Stimulated activated naive CD4-positive, alpha-beta T cell treated with Interleukin-2 at 50 U/mL for 16 hours (primary cell): ENCODE measurements around the gene RANBP17.
"Not testable (repeated sequence)": the region's sequence is repeated elsewhere in the genome, so short reads cannot be mapped to it uniquely, and the experiment has no call there.

ENCODE experiments used
- DNase-seq: peaks from one replicate; lab custom pipeline; 2025; lab: John Stamatoyannopoulos, UW

The RANBP17 gene

DNA sequence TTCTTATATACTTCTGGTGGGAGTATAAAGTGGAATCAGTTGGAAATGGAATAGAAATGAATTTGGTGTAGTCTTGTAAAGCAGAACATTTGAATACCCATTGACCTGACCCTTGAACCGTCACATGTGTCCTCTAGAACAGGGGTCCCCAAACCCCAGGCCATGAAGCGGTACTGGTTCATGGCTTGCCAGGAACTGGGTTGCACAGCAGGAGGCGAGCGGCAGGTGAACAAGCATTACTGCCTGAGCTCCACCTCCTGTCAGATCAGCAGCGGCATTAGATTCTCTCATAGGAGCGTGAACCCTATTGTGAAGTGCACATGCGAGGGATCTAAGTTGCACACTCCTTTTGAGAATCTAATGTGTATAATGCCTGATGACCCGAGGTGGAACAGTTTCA lies 80.0 kb downstream of the RANBP17 start:
- no peak for DNase-seq

DNA sequence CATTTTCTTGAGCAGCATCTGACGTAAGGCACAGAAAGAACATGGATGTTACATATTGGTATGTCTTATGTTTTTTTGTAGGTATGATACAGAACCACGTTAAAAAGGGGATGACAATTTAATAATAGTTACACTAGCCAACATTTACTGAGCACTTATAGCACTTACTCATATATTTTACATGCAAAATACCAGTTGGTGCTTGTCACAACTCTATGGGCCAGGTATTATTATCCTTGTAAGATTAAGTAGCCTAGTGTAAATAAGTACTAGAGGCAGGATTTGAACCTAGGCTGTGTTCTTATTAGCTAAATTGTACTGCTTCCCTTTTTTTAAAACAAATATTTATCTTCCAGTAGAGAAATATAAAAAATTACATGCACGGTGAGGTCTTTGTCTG lies 83.5 kb downstream of the RANBP17 start:
- no peak for DNase-seq

DNA sequence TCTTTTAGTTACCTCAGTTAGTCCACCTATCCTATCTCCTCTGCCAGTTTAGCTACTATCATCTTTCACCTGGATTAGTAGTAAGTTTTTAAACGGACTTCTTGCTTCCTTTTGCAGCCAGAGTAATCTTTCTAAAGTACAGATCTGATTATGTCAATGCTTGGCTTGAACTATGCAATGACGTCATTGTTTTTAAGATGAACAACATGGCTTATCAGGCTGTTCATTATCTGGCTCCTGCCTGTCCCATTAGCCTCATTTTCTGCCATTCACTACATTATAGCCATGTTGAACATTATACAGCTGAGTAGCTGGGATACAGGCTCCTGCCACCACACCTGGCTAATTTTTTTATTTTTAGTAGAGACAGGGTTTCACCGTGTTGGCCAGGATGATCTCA lies 98.7 kb downstream of the RANBP17 start:
- DNase-seq = no peak

DNA sequence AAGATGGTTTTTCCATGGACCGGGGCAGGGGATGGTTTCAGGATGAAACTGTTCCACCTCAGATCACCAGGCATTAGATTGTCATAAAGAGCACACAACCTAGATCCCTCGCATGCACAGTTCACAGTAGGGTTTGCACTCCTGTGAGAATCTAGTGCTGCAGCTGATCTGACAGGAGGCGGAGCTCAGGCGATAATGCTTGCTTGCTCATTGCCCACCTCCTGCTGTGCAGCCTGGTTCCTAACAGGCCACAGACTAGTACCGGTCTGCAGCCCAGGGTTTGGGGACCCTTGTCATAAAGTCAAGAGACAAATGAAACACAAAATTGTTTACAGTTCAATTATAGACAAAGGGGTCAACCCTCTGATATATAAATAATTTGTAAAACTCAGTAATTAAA lies 101.7 kb downstream of the RANBP17 start:
- DNase-seq = no peak

DNA sequence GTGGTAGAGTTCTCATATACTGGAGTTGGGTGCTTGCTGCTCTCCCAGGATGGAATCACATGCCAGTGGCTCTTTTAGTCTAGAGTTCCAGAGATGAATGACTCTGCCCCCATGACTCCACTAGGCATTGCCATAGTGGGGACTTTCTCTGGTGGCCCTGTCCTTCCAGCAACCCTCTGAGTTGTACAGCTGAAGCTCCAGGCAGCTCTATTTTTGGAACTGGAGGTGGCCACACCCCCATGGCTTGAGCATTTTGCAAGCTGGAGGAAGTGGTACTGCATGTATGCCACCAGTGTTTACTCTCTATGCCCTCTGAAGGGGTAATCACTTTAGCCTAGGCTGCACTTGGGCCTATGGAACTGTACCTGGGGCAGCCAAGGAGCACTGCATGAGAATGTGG lies 112.6 kb downstream of the RANBP17 start:
- DNase-seq = no peak

DNA sequence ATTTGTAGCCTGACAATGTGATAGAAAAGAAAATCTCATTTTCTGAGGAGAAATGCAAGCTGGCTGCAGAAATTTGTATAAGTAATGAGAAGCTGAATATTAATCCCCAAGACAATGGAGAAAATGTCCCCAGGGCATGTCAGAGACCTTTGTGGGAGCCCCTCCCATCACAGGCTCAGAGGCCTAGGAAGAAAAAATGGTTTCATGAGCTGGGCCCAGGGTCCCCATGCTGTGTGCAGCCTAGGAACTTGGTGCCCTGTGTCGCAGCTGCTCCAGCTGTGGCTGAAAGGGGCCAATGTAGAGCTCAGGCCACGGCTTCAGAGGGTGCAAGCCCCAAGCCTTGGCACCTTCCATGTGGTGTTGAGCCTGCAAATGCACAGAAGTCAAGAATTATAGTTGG lies 118.4 kb downstream of the RANBP17 start:
- not testable (repeated sequence) for DNase-seq

DNA sequence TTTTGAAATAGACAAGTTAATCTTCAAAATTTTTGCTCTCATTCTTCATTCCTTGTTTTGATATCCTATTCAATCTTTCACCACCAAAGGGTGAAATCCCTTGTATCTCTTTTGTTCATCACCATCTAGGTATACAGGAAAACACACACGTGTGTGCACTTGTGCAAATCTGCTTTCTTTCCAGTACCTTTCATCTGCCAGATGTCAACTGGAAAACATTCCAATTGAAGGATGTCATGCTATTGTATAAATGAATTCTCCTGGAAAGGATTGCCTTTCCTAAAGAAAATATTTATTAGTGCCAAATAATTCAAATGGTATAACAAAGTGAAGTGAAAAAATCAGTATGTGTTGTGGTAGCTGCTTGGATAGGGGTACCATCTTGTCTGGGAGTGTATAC lies 123.7 kb downstream of the RANBP17 start:
- DNase-seq = no peak

DNA sequence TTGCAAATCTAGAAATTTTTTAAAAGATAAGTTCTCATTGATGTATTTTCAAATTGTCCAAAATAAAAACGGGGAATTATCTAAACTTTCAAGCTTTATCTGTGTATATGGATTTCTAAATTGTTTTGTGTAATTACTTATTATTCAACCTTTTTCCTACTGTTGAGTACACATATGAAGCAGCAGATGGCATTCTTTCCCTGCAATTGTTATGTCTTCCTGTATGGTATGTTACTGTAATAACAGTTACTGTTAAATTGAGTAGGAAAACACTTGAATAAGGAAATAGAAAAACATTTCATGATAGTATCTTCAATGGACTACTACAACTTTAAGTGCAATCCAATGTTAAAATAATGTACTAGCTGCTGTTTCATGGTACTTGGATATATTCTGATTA lies 124.8 kb downstream of the RANBP17 start:
- DNase-seq = no peak

DNA sequence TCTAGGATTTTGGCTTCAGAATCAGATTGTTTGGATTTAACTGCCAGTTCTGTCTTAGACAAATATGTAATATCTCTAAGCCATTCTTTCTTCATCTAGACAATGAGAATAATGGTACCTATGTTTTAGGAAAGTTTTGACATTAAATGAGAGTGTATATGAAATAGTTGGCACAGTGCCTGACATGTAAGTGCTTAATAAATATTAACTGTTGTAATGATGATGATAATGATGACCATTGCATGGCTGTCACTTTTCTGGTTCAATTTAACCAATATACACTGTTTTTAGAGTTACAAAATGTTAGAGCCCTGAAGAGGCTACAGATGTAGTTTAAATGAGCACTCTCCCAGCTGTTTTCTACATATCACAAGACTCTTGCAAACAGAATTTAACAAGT lies 131.7 kb downstream of the RANBP17 start:
- no peak for DNase-seq

DNA sequence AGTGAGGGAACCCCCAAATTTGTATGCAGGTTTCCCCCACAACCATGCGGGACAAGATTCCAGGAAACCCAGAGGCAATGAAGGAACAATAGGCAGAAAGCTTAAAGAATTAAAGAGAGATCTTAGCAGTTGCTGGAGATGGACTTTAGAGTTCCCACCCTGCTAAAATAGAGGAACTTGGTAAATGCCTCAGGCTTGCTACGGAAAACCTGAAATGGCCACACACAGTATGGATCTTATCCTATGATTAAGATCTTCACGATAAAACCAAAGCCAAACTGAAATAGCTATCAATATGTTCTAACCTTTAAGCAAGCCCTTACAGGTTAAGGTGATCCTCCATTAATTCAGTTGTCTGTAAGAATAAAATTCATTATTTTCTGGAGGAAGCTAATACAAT lies 148.3 kb downstream of the RANBP17 start:
- no peak for DNase-seq

DNA sequence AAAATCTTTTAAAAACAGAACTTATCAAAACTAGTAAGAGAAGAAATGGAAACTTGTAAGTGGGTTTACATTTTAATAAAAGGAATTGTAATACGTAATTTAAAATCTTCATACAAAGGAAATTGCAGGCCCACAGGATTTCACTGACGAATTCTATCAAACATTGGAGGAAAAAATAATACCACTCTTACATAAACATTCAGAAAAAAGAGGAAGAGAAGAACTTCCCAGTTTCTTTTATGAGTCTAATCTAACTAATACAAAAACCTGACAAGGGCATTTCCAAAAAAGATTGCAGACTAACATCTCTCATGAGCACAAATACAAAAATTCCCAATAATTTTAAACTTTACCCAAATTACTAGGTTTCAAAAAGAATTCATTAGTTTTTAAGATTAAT lies 149.0 kb downstream of the RANBP17 start:
- DNase-seq = no peak

DNA sequence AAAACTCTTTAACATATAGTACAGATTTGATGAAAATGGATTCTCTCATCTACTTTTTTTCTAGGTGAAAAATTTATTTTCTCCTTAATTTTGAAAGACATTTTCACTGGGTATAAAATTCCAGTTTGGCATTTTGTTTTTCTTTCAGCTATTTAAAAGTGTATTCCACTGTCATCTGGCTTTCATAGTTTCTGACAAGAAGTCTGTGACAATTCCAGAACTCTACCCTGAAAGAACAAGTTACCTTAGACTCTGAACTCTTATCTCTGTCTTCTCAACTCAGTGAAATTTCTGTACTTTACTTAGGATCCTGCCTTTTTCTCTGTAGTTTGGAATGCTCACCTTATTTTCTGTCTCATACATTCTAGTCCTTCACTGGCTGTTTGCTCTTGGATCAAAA lies 161.7 kb downstream of the RANBP17 start:
- DNase-seq = no peak

DNA sequence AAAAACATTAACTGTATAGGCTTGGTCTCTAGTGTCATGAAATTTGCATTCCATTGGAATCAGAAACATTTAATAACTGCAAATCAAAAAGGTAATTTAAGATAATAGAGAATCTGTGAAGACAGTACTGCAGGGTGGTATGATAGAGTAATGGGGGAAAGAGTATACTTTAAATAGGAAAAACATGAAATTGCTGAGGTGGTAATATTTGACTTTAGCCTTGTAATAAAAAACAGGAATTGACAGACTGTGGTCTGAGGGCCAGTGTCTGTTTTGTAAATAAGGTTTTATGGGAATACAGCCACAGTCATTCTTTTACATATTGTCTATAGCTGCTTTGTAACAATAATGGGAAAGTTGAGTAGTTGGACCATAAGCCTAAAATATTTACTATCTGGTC lies 162.3 kb downstream of the RANBP17 start:
- DNase-seq = no peak

DNA sequence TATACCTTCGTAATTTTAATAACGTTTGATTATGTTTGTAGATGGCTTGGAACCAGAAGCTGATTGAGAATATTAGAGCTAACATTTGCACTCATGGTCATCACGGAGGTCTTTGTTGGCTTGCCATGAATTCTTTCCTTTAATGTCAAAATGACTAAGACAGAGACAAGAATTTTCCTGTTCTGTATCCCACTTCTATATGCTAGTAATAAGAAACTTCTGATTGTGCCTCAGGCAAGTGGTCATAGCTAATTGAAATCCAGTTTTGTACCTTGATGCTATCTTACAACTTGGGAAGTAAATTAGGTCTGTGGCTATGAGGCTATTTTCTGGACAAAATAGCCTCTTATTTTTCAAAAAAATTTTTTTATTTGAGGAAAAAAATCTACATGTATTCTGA lies 167.6 kb downstream of the RANBP17 start:
- DNase-seq = no peak

DNA sequence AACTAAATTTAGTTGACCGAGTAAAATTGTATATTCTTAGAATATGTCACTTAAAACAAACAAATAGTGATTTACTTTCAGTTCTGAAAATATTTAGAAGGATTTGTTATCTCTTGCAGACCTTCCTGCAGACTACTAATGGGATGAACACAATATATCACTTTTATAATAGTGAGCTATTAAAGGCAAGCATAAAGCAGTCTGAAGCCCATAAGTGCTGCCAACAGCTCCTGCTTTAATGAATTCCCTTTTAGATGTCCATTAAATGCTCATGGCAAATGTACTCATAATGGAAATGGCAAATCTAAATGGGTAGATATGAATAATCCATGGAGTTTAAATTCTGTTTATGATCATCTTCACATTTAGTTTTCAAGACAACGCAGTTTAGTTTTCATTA lies 170.2 kb downstream of the RANBP17 start:
- DNase-seq = no peak

DNA sequence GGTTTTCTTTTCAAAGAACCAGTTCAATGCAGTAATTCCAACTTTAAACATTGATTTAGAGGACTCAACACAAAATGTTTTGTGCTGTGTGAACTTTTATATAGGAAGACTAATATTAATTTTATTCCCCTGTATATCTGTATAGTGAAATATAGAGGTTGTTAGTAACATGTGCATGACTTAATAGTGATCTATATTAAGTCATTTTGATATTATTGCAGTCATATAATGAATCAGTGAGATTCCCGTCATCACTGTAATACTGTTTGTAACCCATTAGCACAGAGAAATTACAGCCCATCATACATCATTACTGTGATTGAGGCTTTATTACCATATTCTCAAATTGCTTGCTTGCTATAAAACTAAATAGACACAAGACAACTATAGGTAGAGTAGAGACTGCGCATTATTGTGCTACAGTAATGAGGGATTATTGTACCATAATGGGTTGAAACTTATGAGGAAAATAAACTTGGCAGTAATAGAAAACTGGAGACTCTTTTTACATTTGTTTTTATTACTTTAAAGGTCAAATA lies 170.7 kb downstream of the RANBP17 start:
- no peak for DNase-seq

DNA sequence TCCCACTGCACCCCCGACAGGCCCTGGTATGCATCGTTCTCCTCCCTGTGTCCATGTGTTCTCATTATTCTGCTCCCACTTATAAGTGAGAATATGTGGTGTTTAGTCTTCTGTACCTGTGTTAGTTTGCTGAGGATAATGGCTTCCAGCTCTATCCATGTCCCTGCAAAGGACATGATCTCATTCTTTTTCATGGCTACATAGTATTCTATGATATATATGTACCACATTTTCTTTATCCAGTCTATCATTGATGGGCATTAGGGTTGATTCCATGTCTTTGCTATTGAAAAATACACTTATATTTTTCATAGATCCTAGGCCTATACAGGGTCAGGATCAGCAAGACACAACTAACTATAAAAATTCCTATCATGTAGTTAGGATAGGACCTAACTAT lies 180.1 kb downstream of the RANBP17 start:
- not testable (repeated sequence) for DNase-seq

DNA sequence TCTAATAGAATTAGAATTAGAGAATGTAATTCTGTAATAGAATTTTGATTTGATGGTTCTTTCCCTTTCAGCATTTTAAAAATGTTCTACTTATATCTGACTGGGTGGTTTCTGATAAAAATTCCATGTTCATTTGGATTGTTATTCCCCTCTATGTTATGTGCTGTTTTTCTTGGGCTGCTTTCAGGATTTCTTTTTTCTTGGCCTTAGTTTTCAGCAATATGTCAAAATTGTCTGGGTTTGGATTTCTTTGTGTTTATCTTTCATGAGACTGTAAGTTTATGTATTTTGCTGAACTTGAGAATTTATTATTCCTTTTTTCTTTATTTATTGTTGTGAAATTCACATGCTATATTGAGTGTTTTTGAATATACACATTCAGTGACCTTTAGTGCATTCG lies 189.1 kb downstream of the RANBP17 start:
- DNase-seq = no peak

DNA sequence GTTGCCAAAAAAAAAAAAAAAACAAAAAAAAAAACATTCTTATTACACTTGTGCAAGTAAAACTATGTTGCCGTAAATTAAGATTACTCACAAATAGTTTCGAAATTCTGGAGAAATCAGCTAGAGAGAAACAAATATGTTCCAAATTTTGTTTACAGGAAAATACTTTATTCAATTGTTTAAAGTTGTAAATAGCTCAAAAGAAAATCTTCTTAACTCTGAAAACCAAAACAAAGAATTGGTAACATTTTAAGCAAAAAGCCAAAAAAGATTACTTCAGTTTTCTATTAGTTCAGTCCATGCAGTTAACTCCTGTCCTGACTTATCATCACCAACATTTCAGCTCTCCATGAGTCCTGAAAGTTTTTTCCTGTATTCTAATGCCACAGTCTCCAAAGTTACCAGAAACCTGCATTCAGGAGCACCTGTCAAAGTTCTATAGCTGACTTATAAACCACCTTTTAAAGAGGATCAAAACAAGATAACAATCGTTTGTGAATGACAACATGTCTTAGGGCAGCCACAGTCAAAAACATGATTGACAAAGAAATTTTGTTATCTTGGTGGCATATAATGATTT lies 194.1 kb downstream of the RANBP17 start:
- no peak for DNase-seq

DNA sequence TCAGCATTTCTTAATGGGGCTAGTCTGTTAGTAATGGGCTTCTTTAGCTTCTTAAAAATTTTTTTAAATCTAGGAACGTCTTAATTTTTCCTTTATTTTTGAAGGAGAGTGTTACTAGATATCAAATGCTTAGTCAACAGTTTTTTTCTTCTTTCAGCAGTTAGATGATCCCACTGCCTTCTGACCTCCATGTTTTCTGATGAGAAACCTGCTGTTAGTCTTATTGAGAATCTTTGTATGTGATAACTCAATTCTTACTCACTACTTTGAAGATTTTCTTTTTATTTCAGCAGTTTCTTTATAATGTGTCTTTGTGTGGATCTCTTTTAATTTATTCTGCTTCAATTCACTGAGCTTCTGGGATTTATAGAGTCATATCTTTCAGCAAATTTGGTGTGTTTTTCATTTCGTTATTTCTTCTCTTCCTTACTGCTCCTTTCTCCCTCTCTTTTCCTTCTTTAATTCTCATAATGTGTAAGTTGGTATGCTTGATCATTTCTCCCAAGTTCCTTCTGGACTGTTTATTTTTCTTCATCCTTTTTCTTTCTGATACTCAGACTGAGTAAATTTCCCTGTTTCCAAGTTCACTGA lies 205.8 kb downstream of the RANBP17 start:
- DNase-seq = no peak

DNA sequence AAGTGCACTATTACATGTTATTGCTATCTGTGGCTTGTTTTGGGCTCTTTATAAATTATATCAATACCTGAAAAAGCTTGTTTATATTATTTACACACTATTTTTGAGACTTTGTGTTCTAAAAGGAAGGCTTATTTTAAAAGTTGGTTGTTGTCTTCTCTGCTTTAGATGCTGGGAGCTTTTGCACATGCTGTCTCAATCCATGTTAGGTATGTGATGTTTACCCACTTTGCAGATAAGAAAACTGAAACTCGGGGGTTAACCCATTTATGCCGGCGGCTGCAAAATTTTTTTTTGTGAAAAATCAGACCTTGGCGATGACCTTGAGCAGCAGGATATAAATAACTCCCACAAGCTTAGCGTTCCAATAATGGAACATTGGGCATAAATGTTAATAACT lies 212.9 kb downstream of the RANBP17 start:
- no peak for DNase-seq

DNA sequence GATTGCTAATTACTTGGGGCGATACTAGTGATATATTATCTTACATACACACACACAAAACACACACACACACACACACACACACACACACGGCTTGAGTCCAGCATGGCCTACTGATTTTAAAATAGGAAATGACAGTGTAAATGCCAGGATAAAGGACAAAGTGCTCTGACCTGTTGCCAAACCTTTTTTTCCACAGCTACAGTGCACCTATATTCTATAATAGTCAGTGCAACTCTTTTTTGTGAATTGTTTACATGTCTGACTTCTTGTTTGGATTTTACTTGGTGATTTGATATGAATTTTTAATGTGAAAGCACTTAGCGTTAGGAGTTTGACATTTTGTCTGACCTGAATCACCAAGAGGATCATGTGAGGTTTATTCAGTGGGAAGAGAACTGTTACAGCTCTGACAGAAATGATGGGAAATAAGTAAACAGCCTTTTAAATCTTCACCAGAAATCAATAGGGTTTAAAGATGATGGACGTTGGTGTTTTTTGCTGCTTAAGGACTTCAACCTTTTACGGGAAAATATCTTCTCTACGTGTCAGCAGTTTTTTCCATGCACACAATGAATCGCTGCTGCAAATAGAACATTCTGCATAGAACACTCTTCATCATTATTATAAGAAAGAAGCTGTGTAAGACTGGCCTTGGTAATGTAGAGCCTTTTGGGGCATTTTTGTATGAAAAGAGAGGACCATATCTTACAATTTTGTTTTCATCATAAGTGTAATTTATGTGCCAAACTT lies 218.5 kb downstream of the RANBP17 start:
- DNase-seq = no peak

DNA sequence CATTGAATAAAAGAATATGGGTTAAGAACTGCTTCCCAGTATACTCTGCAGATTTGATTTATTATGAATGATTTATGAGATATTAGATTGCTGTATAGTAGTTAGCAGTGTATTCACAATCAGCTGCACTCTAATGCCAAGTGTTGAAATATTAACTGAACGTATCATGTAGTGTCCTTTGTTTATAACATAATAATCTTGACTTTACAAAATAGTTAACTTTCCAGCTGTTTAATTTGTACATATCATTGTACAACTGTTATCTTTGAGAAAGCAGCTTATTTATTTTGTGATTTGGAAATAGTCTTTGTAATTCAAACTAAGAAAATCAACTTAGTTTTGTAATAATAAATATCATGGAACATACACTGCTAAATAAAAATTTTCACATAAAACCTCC lies 219.5 kb downstream of the RANBP17 start:
- no peak for DNase-seq

DNA sequence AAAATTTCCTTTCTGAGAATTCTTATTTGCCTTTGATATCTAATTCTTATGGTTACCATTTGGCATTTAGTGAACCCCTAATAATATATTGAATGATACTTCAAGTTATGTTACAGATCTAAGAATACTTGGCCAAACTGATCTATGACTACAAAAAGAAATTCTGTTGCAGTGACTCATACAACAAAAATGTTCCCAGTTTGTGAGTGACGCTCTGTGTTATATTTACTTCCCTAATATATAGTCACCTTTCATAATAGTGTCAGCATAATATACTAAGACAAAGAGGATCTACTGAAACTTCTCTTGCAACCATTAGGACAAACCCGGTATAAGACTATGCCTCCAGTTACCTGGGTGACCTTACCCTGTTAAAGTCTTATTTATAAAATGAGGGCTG lies 230.4 kb downstream of the RANBP17 start:
- no peak for DNase-seq
